Fibroblast of lung (primary cell): ENCODE measurements around the gene IGDCC3. TPM values are rescaled to one million over a fixed set of nuclear protein-coding genes. Genes with fewer than 3 reads are reported as not detected.

Experiments
- DNase-seq, 2 donors: peaks; one replicate each; pipeline versions ENCODE4 v3.0.0 to v3.0.0-alpha.2; 2010; ENCODE audit warnings: low read depth in 2 of 2
- H2AFZ ChIP-seq: 2 replicates; pipeline ENCODE4 v1.5.1; 2012; ENCODE audit warnings: low read length, control low read depth, inconsistent platforms
- H3K27ac ChIP-seq: 2 replicates; pipeline ENCODE4 v1.5.1; 2011; ENCODE audit warnings: low read length, control low read depth; ENCODE audit not compliant: insufficient read depth
- H3K27me3 ChIP-seq: 2 replicates; pipeline ENCODE4 v1.5.1; 2011; ENCODE audit warnings: mild to moderate bottlenecking, low read length; ENCODE audit not compliant: control insufficient read depth, insufficient read depth
- H3K36me3 ChIP-seq: 2 replicates; pipeline ENCODE4 v1.5.1; 2011; ENCODE audit warnings: low read length; ENCODE audit not compliant: control insufficient read depth, insufficient read depth
- H3K4me1 ChIP-seq: 2 replicates; pipeline ENCODE4 v1.5.1; 2011; ENCODE audit warnings: low read length; ENCODE audit not compliant: control insufficient read depth, insufficient read depth; ENCODE audit errors: extremely low read depth
- H3K4me2 ChIP-seq: 2 replicates; pipeline ENCODE4 v1.5.1; 2011; ENCODE audit warnings: low read length, control low read depth; ENCODE audit not compliant: insufficient read depth; ENCODE audit errors: extremely low read depth
- H3K4me3 ChIP-seq, 4 experiments: fragments of 200-600 bp in 1 of 4; sonication (generic) in 1 of 4; replicated peaks in 1 of 4; 2 replicates each; pipeline ENCODE4 v1.5.1; 2011 to 2016; ENCODE audit warnings: low read length in 4 of 4, low read depth in 3 of 4, mild to moderate bottlenecking in 3 of 4, control low read depth in 2 of 4, inconsistent platforms in 1 of 4, mixed read lengths in 1 of 4; ENCODE audit not compliant: insufficient read depth in 1 of 4; ENCODE audit errors: control extremely low read depth in 1 of 4
- H3K79me2 ChIP-seq: 2 replicates; pipeline ENCODE4 v1.5.1; 2012; ENCODE audit warnings: mild to moderate bottlenecking, low read length, inconsistent platforms; ENCODE audit not compliant: control insufficient read depth, insufficient read depth
- H3K9ac ChIP-seq: 2 replicates; pipeline ENCODE4 v1.5.1; 2011; ENCODE audit warnings: mild to moderate bottlenecking, low read length, control low read depth; ENCODE audit not compliant: insufficient read depth
- H3K9me3 ChIP-seq: 2 replicates; pipeline ENCODE4 v1.5.1; 2012; ENCODE audit warnings: low read depth, low read length; ENCODE audit not compliant: control insufficient read depth, insufficient read depth
- H4K20me1 ChIP-seq: 2 replicates; pipeline ENCODE4 v1.5.1; 2011; ENCODE audit warnings: low read length; ENCODE audit not compliant: control insufficient read depth, insufficient read depth; ENCODE audit errors: extremely low read depth
- CTCF ChIP-seq, 2 donors: IDR thresholded peaks in 1 of 2; conservative IDR thresholded peaks in 1 of 2; 1 replicate in 1 of 2; 2 replicates in 1 of 2; pipeline ENCODE4 v1.5.1; 2011 to 2012; ENCODE audit warnings: low read length in 2 of 2, control low read depth in 1 of 2, inconsistent platforms in 1 of 2, low read depth in 1 of 2, mild to moderate bottlenecking in 1 of 2
- EZH2 ChIP-seq: IDR thresholded peaks from 2 replicates; pipeline ENCODE4 v1.5.1; 2012; ENCODE audit warnings: low read length, control low read depth, mild to moderate bottlenecking; ENCODE audit errors: missing control alignments
- polyA plus RNA-seq, 2 donors: library from polyadenylated mRNA; depleted of rRNA in 1 of 2; stranded (reverse) in 1 of 2; unstranded in 1 of 2; fragments of >200 nt; gene quantifications; 2 replicates each; pipeline ENCODE4 v1.2.1, GENCODE V29; 2011 to 2012; ENCODE audit warnings: missing spikeins in 1 of 2
- total RNA-seq: library from RNA; depleted of rRNA; stranded (reverse); fragments of >200 nt; gene quantifications from 2 replicates; pipeline ENCODE4 v1.2.1, GENCODE V29; 2014

The IGDCC3 gene
- total and polyA plus RNA-seq, 2 donors (not counting 1 experiment from before 2014, with no cell fraction given): 0.15 TPM; not detected in 1

- Histone ChIP-seq H3K9ac (no peak overlapping the region), H3K36me3 (no peaks in the 10 kb centered on the region), H2AFZ (no peak overlapping the region), H4K20me1 (no peaks in the 10 kb centered on the region), H3K4me2 (no peak overlapping the region), H3K9me3 (no peaks in the 10 kb centered on the region), H3K4me3 (no peak overlapping the region), H3K27ac (no peak overlapping the region), H3K79me2 (no peaks in the 10 kb centered on the region), H3K27me3 (peaks cover 20% of the 10 kb centered on the region), H3K4me1 (no peaks in the 10 kb centered on the region)
- no peak for DNase-seq
- no peak for TF ChIP-seq CTCF (conservative IDR thresholded peaks at IDR 0.05 in 1 of 2, IDR thresholded peaks at IDR 0.05 in 1 of 2; ENCODE audit: low read depth in 1 of 2, low read length in 2 of 2)
- TF ChIP-seq EZH2: no peak
These were observed 15.3 kb upstream of the IGDCC3 start for GRCh38 chr15:65393091-65393490.

- Histone ChIP-seq H3K27ac (no peak overlapping the region), H3K4me3 (no peak overlapping the region)
- TF ChIP-seq CTCF (conservative IDR thresholded peaks at IDR 0.05 in 1 of 2, IDR thresholded peaks at IDR 0.05 in 1 of 2; ENCODE audit: low read depth in 1 of 2, low read length in 2 of 2): no peak
- no peak for TF ChIP-seq EZH2
These were observed 14.6 kb upstream of the IGDCC3 start for GRCh38 chr15:65392368-65392767.

GRCh38 chr15:65391732-65392131 lies 13.9 kb upstream of the IGDCC3 start:
- H3K9ac ChIP-seq: no peak overlapping the region
- no peaks in the 10 kb centered on the region for H3K4me1 ChIP-seq
- H2AFZ ChIP-seq: no peak overlapping the region
- no peaks in the 10 kb centered on the region for H3K9me3 ChIP-seq
- H3K4me3 ChIP-seq: no peak overlapping the region
- no peaks in the 10 kb centered on the region for H3K79me2 ChIP-seq
- TF ChIP-seq CTCF (conservative IDR thresholded peaks at IDR 0.05 in 1 of 2, IDR thresholded peaks at IDR 0.05 in 1 of 2; ENCODE audit: low read depth in 1 of 2, low read length in 2 of 2) (no peak), EZH2 (no peak)
- no peaks in the 10 kb centered on the region for H3K36me3 ChIP-seq
- peaks cover 16% of the 10 kb centered on the region for H3K27me3 ChIP-seq
- H4K20me1 ChIP-seq: no peaks in the 10 kb centered on the region
- no peak for DNase-seq
- H3K27ac ChIP-seq: no peak overlapping the region
- H3K4me2 ChIP-seq: no peak overlapping the region

More at GRCh38 chr15:65392368-65392767, 14.6 kb upstream of the IGDCC3 start:
- no peaks in the 10 kb centered on the region for H4K20me1 ChIP-seq
- no peak for DNase-seq
- no peaks in the 10 kb centered on the region for H3K9me3 ChIP-seq
- H3K36me3 ChIP-seq: no peaks in the 10 kb centered on the region
- H3K4me2 ChIP-seq: no peak overlapping the region
- peaks cover 20% of the 10 kb centered on the region for H3K27me3 ChIP-seq
- no peaks in the 10 kb centered on the region for H3K79me2 ChIP-seq
- no peak overlapping the region for H3K9ac ChIP-seq
- no peaks in the 10 kb centered on the region for H3K4me1 ChIP-seq
- no peak overlapping the region for H2AFZ ChIP-seq
